GM12873 (cell line): ENCODE results near the gene R3HDM2.

Experiments
- TF ChIP-seq, protein P1 (sequence below): IDR thresholded peaks from 2 replicates; pipeline ENCODE4 v1.5.1; 2012; ENCODE audit warnings: low read depth, mild to moderate bottlenecking, moderate library complexity, low read length, control low read depth; ENCODE audit not compliant: insufficient read depth; ENCODE audit errors: missing control alignments

Gene R3HDM2

GRCh38 chr12:57448669-57449068 is 17.8 kb upstream of the R3HDM2 start:
- TF ChIP-seq, protein P1, sequence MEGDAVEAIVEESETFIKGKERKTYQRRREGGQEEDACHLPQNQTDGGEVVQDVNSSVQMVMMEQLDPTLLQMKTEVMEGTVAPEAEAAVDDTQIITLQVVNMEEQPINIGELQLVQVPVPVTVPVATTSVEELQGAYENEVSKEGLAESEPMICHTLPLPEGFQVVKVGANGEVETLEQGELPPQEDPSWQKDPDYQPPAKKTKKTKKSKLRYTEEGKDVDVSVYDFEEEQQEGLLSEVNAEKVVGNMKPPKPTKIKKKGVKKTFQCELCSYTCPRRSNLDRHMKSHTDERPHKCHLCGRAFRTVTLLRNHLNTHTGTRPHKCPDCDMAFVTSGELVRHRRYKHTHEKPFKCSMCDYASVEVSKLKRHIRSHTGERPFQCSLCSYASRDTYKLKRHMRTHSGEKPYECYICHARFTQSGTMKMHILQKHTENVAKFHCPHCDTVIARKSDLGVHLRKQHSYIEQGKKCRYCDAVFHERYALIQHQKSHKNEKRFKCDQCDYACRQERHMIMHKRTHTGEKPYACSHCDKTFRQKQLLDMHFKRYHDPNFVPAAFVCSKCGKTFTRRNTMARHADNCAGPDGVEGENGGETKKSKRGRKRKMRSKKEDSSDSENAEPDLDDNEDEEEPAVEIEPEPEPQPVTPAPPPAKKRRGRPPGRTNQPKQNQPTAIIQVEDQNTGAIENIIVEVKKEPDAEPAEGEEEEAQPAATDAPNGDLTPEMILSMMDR, result no peak

- TF ChIP-seq, protein P1, result no peak
Observed at GRCh38 chr12:57446292-57446960, 15.6 kb upstream of the R3HDM2 start.

DNA sequence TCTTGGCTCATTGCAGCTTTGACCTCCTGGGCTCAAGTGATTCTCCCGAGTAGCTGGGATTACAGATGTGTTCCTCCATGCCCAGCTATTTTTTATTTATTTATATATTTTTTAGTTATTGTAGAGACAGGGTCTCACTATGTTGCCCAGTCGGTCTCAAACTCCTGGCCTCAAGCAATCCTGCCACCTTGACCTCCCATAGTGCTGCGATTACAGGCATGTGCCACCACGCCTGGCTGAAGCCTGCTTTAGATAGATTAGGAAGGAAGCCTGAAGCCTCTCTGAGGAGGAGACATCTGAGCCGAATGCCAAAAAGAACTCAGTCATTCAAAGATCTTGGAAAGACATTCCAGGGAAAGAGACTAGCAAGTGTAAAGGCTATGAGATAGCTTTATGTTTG is 13.9 kb upstream of the R3HDM2 start:
- TF ChIP-seq, protein P1, result no peak

DNA sequence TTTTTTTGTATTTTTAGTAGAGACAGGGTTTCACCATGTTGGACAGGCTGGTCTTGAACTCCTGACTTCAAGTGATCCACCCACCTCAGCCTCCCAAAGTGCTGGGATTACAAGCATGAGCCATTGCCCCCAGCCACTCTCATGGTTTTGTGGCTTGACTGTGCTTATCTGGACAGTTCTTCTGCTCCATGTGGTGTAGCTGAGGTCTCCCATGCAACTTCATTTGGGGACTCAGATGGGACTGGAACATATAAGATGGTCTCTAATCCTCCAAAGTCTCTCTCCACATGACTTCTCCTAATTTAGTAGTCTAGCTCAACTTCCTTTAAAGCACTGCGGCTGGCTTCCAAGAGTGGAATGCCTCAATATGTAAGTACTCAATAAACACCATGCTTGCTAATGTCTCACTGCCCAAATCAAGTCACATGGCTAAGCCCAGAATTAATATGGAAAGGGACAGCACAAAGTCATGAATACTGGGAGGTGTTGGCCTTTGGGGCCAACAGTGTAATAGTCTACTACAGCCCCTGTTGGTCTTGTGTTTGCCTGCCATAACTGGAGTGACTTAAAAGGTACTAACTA is 11.1 kb upstream of the R3HDM2 start:
- TF ChIP-seq, protein P1, result no peak

GRCh38 chr12:57439762-57440266 is 9.0 kb upstream of the R3HDM2 start:
- TF ChIP-seq, protein P1, result no peak

GRCh38 chr12:57438400-57438799 is 7.6 kb upstream of the R3HDM2 start:
- TF ChIP-seq, protein P1, result no peak

DNA sequence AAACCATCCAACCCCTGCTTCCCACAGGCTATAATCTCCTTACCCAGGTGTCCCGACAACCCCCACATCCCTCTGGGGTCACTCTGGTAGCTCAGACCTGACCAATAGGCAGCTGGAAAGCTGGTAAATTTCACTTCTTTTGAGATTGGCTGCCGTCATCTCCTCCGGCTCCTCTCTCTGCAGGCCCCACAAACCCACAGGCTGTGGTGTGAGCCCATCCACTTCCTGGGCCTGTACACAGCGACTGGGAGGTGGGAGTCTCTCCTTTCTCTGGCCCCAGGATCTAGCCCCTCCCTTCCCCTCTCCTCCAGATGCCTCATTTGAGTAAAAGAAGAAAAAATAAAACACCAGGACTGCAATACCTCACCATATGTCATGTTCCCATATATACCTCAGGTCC is 4.5 kb upstream of the R3HDM2 start:
- TF ChIP-seq, protein P1, result no peak
